GM18508 (cell line): ENCODE measurements around the gene TRRAP.

Experiments
- ATAC-seq: cut with Tn5 transposase; IDR thresholded peaks from one replicate; pipeline ENCODE4 v1.9.1; 2021; ENCODE audit warnings: moderate number of reproducible peaks; ENCODE audit not compliant: insufficient read depth, unreplicated experiment

TRRAP gene

DNA sequence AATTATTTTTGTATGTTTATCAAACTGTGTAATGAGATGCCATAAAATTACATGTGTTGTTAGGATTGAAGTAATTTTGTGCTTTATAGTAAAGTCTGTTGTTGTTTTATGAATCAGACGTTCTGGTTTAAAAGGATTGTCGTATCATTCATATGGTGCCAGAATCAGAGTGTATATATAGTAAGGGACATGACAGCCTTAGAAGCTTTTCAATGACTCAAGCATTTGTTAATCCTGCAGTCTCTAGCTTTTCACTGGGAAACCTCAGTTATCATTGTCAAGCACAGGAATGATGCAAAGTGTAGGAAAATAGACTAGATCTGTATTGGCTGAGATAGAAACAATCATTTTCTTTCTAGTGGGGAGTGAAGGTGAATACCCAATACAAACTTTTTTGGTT lies 57.5 kb downstream of the TRRAP start:
- ATAC-seq, result no peak

- no peak for ATAC-seq
These were observed 65.0 kb downstream of the TRRAP start for GRCh38 chr7:98943336-98943735.

DNA sequence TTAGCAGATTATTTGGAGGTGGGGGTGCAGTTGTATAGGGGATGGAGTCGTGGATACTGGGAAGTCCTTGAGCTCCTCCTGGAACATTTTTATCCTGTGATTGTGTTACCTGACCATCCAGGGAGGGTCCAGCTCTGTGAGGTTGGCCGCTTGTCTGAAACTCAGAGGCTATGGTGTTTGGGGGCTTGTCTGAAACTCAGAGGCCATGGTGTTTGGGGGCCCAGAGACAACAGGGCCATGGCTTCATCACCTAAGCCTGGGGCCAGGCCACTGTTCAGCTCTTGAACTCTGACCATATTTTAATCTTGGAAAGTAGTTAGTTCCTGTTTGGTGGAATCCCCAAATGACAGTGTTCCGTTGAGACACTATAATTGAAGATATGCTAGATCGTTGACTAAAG lies 66.1 kb downstream of the TRRAP start:
- ATAC-seq, result no peak

DNA sequence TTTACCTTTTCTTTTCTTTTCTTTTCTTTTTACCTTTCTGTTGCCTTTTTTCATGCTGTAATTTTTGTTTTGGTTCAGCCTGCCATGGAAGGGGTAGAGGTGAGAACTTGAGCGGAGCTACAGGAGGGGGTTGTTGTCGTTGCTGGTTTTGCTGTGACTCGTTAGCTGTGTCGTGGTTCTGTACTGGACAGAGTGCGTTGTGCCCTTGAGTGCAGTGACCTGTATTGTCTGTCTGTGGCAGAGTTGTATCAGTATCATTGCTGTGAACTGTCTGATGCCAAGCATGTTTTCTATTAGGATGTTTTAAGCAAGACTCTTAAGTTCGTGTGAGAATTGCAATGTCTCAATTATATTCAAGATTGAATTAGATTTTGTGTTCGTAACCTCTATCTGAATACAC lies 67.5 kb downstream of the TRRAP start:
- ATAC-seq, result no peak

- ATAC-seq, result no peak
These were observed 68.1 kb downstream of the TRRAP start for GRCh38 chr7:98946389-98946788.

DNA sequence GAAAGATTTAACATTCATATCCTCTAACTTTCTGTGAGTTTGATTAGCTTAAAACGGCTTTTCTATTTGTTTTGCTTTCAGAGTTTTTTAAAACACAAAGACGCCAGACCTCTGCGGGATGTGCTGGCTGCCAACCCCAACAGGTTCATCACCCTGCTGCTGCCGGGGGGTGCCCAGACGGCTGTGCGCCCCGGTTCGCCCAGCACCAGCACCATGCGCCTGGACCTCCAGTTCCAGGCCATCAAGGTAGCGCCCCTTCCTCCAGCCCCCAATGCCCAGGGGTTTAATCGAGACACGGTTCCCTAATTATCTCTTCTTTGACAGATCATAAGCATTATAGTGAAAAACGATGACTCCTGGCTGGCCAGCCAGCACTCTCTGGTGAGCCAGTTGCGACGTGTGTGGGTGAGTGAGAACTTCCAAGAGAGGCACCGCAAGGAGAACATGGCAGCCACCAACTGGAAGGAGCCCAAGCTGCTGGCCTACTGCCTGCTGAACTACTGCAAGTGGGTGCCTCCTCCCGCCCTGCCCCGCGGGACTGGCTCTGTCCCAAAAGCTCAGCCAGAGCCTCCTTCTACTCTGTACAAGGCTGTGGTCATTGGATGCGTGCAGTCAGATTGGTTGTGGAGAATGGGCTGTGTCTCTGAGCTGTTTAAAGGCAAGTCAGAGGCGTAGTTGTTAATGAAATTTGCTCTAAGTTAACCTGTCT lies 71.2 kb downstream of the TRRAP start:
- ATAC-seq, result no peak

GRCh38 chr7:98955992-98956391 lies 77.7 kb downstream of the TRRAP start:
- no peak for ATAC-seq

- ATAC-seq, result no peak
These were observed 78.1 kb downstream of the TRRAP start for GRCh38 chr7:98956469-98956868.

GRCh38 chr7:98956937-98957336 lies 78.6 kb downstream of the TRRAP start:
- ATAC-seq, result no peak

- no peak for ATAC-seq
These were observed 79.4 kb downstream of the TRRAP start for GRCh38 chr7:98957766-98958165.

DNA sequence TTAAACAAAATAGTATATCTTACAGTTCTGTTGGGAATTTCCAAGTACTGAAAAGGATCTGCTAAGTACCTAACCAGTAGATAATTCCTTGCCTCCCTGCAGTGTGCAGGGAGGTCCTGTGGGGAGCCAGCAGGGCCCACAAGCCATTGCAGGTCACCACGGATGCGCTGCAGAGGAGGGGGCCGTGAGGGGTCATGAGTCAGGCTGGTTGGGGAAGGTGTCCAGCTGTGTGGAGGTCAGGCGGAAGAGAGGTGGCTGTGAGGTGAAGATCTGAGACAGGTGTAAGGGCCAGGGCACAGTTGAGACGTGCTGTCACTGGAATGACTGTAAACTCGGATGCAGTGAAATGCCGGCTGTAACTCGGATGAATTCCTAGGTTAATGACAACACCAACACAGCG lies 80.6 kb downstream of the TRRAP start:
- no peak for ATAC-seq

DNA sequence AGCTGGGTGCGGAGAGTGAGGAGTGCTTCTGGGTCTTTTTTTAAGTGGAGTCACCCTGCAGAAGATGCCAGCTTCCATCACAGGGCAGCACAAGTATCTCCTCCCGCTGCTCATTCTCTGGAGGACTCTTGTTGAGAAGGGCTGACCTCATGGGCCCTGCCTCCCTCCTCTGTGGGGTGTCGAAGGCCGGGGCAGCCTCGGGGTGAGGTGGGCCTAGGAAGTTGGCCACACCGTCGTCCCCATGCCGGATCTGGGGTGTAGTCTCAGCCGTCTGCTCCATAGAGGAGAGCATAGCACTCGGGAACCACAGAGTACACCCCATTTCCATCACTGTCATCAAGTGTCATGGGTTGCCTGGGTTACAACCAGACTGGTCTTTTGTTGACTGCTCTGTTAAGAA lies 85.0 kb downstream of the TRRAP start:
- no peak for ATAC-seq

- no peak for ATAC-seq
These were observed 86.3 kb downstream of the TRRAP start for GRCh38 chr7:98964596-98964995.

GRCh38 chr7:98968621-98969020 lies 90.3 kb downstream of the TRRAP start:
- ATAC-seq, result no peak

DNA sequence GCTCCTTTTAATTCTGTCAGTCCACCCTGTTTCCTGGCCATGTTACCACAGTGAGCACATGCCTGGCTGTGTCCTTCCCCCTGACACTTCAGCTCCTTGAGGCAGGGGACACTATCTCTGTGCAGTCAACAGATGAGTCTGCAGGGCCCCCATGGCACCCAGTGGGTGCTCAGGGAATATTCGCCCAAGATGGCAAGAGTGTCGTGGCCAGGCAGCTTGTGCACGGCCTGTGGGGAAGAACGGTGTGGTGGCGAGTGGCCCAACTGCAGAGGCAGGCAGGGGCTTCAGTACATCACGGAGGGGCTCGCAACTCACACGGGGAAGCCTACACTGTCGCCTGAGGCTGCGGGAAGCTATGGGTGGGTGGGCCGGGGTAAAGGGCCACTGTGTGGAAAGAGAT lies 91.1 kb downstream of the TRRAP start:
- ATAC-seq, result no peak

DNA sequence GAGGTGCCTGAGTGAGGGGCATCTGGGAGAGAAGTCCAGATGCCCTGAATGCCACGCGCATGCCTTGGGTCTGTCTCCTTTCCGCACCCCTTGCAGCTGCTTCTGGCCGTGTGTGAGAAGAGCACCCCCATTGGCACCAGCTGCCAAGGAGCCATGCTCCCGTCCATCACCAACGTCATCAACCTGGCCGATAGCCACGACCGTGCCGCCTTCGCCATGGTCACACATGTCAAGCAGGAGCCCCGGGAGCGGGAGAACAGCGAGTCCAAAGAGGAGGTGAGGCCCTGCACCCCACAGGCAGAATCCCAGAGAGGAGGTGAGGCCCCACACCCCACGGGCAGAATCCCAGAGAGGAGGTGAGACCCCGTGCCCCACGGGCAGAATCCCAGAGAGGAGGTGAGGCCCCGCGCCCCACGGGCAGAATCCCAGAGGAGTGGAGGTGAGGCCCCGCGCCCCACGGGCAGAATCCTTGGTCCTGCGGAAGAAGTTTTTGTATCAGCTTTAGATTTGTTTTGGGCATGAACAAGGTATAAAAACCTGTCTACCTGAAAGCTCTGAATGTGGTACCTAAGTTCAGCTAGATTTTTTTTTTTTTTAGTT lies 91.8 kb downstream of the TRRAP start:
- ATAC-seq, result no peak

DNA sequence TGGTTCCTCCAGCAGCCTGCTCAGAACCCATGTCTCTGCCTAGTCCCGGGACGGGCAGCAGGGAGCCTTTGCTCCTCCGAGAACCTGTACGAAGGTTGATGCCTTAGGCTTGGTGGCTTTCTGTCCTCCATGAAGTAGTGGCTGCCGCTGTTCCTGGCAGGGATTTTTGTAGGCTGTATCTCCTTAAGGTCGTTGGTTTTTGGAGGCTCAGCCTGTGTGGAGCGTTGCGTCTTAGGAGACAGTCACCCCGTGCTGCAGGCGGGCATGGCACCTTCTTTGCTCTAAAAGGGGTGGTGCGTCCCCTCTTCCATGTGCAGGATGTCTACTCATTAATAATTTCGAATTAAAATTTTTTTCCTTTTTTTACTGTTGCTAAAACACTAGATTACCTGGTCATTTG lies 92.5 kb downstream of the TRRAP start:
- ATAC-seq, result no peak

GRCh38 chr7:98974205-98974604 lies 95.9 kb downstream of the TRRAP start:
- ATAC-seq, result no peak

GRCh38 chr7:98974906-98975816 lies 96.8 kb downstream of the TRRAP start:
- no peak for ATAC-seq

GRCh38 chr7:98976396-98977185 lies 98.3 kb downstream of the TRRAP start:
- ATAC-seq, result no peak

DNA sequence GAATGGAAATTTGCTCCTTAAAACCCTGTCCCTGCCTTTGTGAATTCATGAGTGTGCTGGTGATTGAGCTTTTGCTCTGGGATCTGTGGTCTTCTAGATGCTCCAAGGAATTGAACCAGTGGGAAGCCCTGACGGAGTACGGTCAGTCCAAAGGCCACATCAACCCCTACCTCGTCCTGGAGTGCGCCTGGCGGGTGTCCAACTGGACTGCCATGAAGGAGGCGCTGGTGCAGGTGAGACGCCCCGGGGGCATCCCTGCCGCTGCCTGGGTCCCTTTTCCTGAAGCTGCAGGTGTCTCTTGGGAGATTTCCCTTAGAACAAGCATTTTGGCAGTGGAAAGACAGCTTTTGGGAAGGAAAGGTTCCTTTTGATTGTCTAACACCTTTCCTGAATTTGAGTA lies 100.3 kb downstream of the TRRAP start:
- ATAC-seq, result no peak
